Heart left ventricle (tissue), 13 donors: Measurements from ENCODE around the gene WDR88.

Source experiments
- POLR2A ChIP-seq, 2 donors: fragments of 450-650 bp; IDR thresholded peaks; one replicate each; pipeline ENCODE4 v1.6.1; 2017; ENCODE audit warnings: antibody characterized with exemption in 2 of 2, mild to moderate bottlenecking in 2 of 2, moderate library complexity in 2 of 2
- TF ChIP-seq, protein P1 (sequence below), 12 donors: fragments of 200-600 bp; sonication (generic) in 4 of 12; IDR thresholded peaks; one replicate each; pipeline versions ENCODE4 v1.5.0 to v1.8.0; 2018 to 2022; ENCODE audit warnings: antibody characterized with exemption in 12 of 12, mild to moderate bottlenecking in 5 of 12
- donor health status: ischemic (EF 13 %, LVEDD 7.1; RV severe dilation, severe dysfunction).
- donor health status: DM: no; HTN: yes; CAD: no.
- donor health status: DM: no; HTN: no; CAD: no.
- donor health status: ischemic (EF 25% LVEDD 6.9; RV normal size, moderate dysfunction).
- donor health status: ischemic (EF 25% LVEDD 5.7; RV mildly dilated, moderate dysfunction).
- donor health status: ischemic (EF 35%, LVEDD 5.7; RV mildly dilated, moderate dysfunction).
- donor health status: nonischemic (EF 11% LVEDD 7.7; RV severe dilation, severe dysfunction).
- donor health status: DM: yes; HTN: yes; CAD: no.
- donor health status: PGD.
- donor health status: ischemic (EF 29% LVEDD 5.4; RV normal size, mild dysfunction).
- donor health status: nonischemic (EF 23%, LVEDD 6.1; RV moderate dilation, normal function).

DNA sequence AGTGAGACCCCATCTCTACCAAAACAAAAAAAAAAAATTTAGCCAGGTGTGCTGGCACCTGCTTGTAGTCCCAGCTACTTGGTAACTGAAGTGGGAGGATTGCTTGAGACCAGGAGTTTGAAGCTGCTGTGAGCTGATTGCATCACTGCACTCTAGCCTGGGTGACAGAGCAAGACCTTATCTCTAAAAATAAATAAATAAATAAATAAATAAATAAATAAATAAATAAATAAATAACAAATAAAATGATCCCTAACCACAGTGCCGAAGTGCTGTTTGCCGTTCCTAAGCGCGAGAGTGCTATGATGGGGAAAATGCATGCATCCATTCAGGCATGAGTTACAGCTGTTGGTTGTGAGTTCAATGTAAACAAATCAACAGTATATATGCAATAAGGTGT, 27.2 kb downstream of the WDR88 start:
- TF ChIP-seq, protein P1, sequence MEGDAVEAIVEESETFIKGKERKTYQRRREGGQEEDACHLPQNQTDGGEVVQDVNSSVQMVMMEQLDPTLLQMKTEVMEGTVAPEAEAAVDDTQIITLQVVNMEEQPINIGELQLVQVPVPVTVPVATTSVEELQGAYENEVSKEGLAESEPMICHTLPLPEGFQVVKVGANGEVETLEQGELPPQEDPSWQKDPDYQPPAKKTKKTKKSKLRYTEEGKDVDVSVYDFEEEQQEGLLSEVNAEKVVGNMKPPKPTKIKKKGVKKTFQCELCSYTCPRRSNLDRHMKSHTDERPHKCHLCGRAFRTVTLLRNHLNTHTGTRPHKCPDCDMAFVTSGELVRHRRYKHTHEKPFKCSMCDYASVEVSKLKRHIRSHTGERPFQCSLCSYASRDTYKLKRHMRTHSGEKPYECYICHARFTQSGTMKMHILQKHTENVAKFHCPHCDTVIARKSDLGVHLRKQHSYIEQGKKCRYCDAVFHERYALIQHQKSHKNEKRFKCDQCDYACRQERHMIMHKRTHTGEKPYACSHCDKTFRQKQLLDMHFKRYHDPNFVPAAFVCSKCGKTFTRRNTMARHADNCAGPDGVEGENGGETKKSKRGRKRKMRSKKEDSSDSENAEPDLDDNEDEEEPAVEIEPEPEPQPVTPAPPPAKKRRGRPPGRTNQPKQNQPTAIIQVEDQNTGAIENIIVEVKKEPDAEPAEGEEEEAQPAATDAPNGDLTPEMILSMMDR (IDR thresholded peaks at IDR 0.05): no peak
- no peak for TF ChIP-seq POLR2A (IDR thresholded peaks at IDR 0.05)
